H9 (cell line): ENCODE data around the gene AMBRA1. TPM values are rescaled to one million over a fixed set of nuclear protein-coding genes. Genes with fewer than 3 reads are reported as not detected.
A peak's percentile ranks its signal among the peaks of the same experiment; 100 is the strongest.

Experiments used
- DNase-seq: peaks from one replicate; pipeline ENCODE4 v3.0.0-alpha.2; 2017
- H2AFZ ChIP-seq: one replicate; pipeline ENCODE4 v1.6.1; 2013; ENCODE audit warnings: mild to moderate bottlenecking, low read length, control low read depth, moderate library complexity
- H2AK5ac ChIP-seq: 2 replicates; pipeline ENCODE4 v1.6.1; 2013; ENCODE audit warnings: low read length, control low read depth, mixed read lengths; ENCODE audit not compliant: insufficient read length
- H2BK120ac ChIP-seq: one replicate; pipeline ENCODE4 v1.6.1; 2013; ENCODE audit warnings: low read depth, mild to moderate bottlenecking, low read length, control low read depth, inconsistent platforms; ENCODE audit not compliant: poor library complexity, severe bottlenecking
- H2BK12ac ChIP-seq: 2 replicates; pipeline ENCODE4 v1.6.1; 2013; ENCODE audit warnings: low read length, control low read depth, mixed read lengths, low read depth; ENCODE audit not compliant: insufficient read length
- H2BK15ac ChIP-seq: 2 replicates; pipeline ENCODE4 v1.6.1; 2013; ENCODE audit warnings: low read depth, low read length, control low read depth
- H2BK20ac ChIP-seq: one replicate; pipeline ENCODE4 v1.6.1; 2013; ENCODE audit warnings: low read depth, mild to moderate bottlenecking, low read length, control low read depth, inconsistent platforms; ENCODE audit not compliant: poor library complexity, severe bottlenecking
- H2BK5ac ChIP-seq: 2 replicates; pipeline ENCODE4 v1.6.1; 2013; ENCODE audit warnings: low read length, control low read depth, mixed read lengths; ENCODE audit not compliant: insufficient read length
- H3K14ac ChIP-seq: 2 replicates; pipeline ENCODE4 v1.6.1; 2013; ENCODE audit warnings: low read length, control low read depth; ENCODE audit not compliant: insufficient read depth
- H3K18ac ChIP-seq: 2 replicates; pipeline ENCODE4 v1.6.1; 2013; ENCODE audit warnings: low read depth, mild to moderate bottlenecking, mixed read lengths, low read length, control low read depth; ENCODE audit not compliant: insufficient read length
- H3K23ac ChIP-seq: 2 replicates; pipeline ENCODE4 v1.6.1; 2013; ENCODE audit warnings: low read length, control low read depth, mixed read lengths, low read depth; ENCODE audit not compliant: insufficient read length
- H3K23me2 ChIP-seq: 2 replicates; pipeline ENCODE4 v1.6.1; 2013; ENCODE audit warnings: low read depth, mild to moderate bottlenecking, mixed read lengths, low read length, control low read depth; ENCODE audit not compliant: insufficient read length, poor library complexity, severe bottlenecking
- H3K27ac ChIP-seq: 2 replicates; pipeline ENCODE4 v1.5.1; 2013; ENCODE audit warnings: low read length, control low read depth, mixed read lengths, low read depth; ENCODE audit not compliant: insufficient read length
- H3K27me3 ChIP-seq: 2 replicates; pipeline ENCODE4 v1.6.1; 2013; ENCODE audit warnings: low read length, control low read depth, inconsistent platforms; ENCODE audit not compliant: insufficient read depth
- H3K4ac ChIP-seq: 2 replicates; pipeline ENCODE4 v1.6.1; 2013; ENCODE audit warnings: low read depth, mild to moderate bottlenecking, control low read depth, inconsistent platforms, low read length, moderate library complexity
- H3K4me1 ChIP-seq: 2 replicates; pipeline ENCODE4 v1.6.1; 2013; ENCODE audit warnings: low read length, control low read depth, inconsistent platforms; ENCODE audit not compliant: insufficient read depth
- H3K4me2 ChIP-seq: 2 replicates; pipeline ENCODE4 v1.6.1; 2013; ENCODE audit warnings: low read length, control low read depth, mixed read lengths; ENCODE audit not compliant: insufficient read length, insufficient read depth
- H3K56ac ChIP-seq: 2 replicates; pipeline ENCODE4 v1.6.1; 2013; ENCODE audit warnings: low read depth, mild to moderate bottlenecking, mixed read lengths, low read length, control low read depth; ENCODE audit not compliant: insufficient read length
- H3K79me1 ChIP-seq: 2 replicates; pipeline ENCODE4 v1.6.1; 2013; ENCODE audit warnings: low read depth, mild to moderate bottlenecking, moderate library complexity, low read length, control low read depth, inconsistent platforms; ENCODE audit not compliant: insufficient read depth, poor library complexity, severe bottlenecking
- H3K79me2 ChIP-seq: 2 replicates; pipeline ENCODE4 v1.6.1; 2013; ENCODE audit warnings: low read length, control low read depth, inconsistent platforms; ENCODE audit not compliant: insufficient read depth
- H3K9ac ChIP-seq: 2 replicates; pipeline ENCODE4 v1.6.1; 2013; ENCODE audit warnings: low read length, control low read depth, mixed read lengths; ENCODE audit not compliant: insufficient read length; ENCODE audit errors: extremely low read depth
- H3K9me3 ChIP-seq: one replicate; pipeline ENCODE4 v1.6.1; 2013; ENCODE audit warnings: low read depth, low read length, inconsistent platforms; ENCODE audit not compliant: control insufficient read depth
- H3T11ph ChIP-seq: one replicate; pipeline ENCODE4 v1.6.1; 2013; ENCODE audit warnings: mild to moderate bottlenecking, low read length, control low read depth, inconsistent platforms
- H4K20me1 ChIP-seq: one replicate; pipeline ENCODE4 v1.6.1; 2013; ENCODE audit not compliant: control insufficient read depth, insufficient read length, insufficient read depth
- H4K5ac ChIP-seq: 2 replicates; pipeline ENCODE4 v1.6.1; 2013; ENCODE audit warnings: low read depth, mild to moderate bottlenecking, mixed read lengths, low read length, control low read depth; ENCODE audit not compliant: insufficient read length
- H4K8ac ChIP-seq: replicated peaks from 2 replicates; pipeline ENCODE4 v1.6.1; 2013; ENCODE audit warnings: low read length, control low read depth, mixed read lengths, low read depth; ENCODE audit not compliant: insufficient read length
- H4K91ac ChIP-seq: 2 replicates; pipeline ENCODE4 v1.6.1; 2013; ENCODE audit warnings: low read depth, mild to moderate bottlenecking, moderate library complexity, mixed read lengths, low read length, control low read depth; ENCODE audit not compliant: insufficient read length
- H3K27ac Mint-ChIP-seq, 3 experiments: 2 replicates in 2 of 3; 3 replicates in 1 of 3; pipeline ENCODE4 v1.8.0; 2020 to 2021; ENCODE audit warnings: mixed read lengths in 3 of 3, mild to moderate bottlenecking in 1 of 3, moderate library complexity in 1 of 3
- H3K27me3 Mint-ChIP-seq: 2 replicates; pipeline ENCODE4 v1.8.0; 2021; ENCODE audit warnings: low read depth, mild to moderate bottlenecking, moderate library complexity, mixed read lengths
- H3K36me3 Mint-ChIP-seq, 3 experiments: 2 replicates in 2 of 3; 3 replicates in 1 of 3; pipeline ENCODE4 v1.8.0; 2020 to 2021; ENCODE audit warnings: low read depth in 3 of 3, mixed read lengths in 3 of 3; ENCODE audit not compliant: insufficient read depth in 1 of 3
- H3K4me1 Mint-ChIP-seq, 2 experiments: 2 replicates each; pipeline ENCODE4 v1.8.0; 2020; ENCODE audit warnings: mixed read lengths in 2 of 2
- H3K4me3 Mint-ChIP-seq, 2 experiments: 2 replicates in 1 of 2; 3 replicates in 1 of 2; pipeline ENCODE4 v1.8.0; 2020 to 2021; ENCODE audit warnings: mild to moderate bottlenecking in 2 of 2, mixed read lengths in 2 of 2, moderate library complexity in 1 of 2
- H3K9me3 Mint-ChIP-seq, 2 experiments: 2 replicates in 1 of 2; 3 replicates in 1 of 2; pipeline ENCODE4 v1.8.0; 2020; ENCODE audit warnings: mild to moderate bottlenecking in 2 of 2, mixed read lengths in 2 of 2, moderate library complexity in 1 of 2
- CTCF ChIP-seq: fragments of 200-600 bp; sonication (generic); conservative IDR thresholded peaks from 3 replicates; pipeline ENCODE4 v1.8.0; 2021; ENCODE audit warnings: antibody characterized with exemption, mild to moderate bottlenecking
- WGBS: extraction: QIAGEN DNeasy Blood & Tissue Kit; methylation state at CpG from one replicate; pipeline ENCODE4 v1.1.7; 2013; ENCODE audit warnings: missing lambda C conversion rate, low lambda C conversion rate, mixed read lengths; ENCODE audit not compliant: insufficient read length; ENCODE audit errors: extremely low coverage; 5-methylcytosine and 5-hydroxymethylcytosine counted together
- total RNA-seq: library from RNA; stranded (reverse); gene quantifications from 2 replicates; pipeline ENCODE4 v1.2.1, GENCODE V29; 2021

Gene AMBRA1
- total RNA-seq, 1 experiment from 2014 or later = 37.5 TPM

GRCh38 chr11:46367244-46367915, 226.4 kb downstream of the AMBRA1 start:
- no peak overlapping the region for H3K27ac ChIP-seq

More at GRCh38 chr11:46367244-46367915, 226.4 kb downstream of the AMBRA1 start:
- no CpG with 5 or more reads among the region's 32 CpGs for WGBS
- no peak overlapping the region for H4K8ac ChIP-seq
- no peaks in the 10 kb centered on the region for H3K23me2 ChIP-seq
- H3K36me3 Mint-ChIP-seq = peaks cover 10 to 22% (median 19%) of the 10 kb centered on the region in 3 experiments; a peak in 6 of 7 replicates
- no peak overlapping the region for H2BK5ac ChIP-seq
- no peak overlapping the region for H3T11ph ChIP-seq
- no peaks in the 10 kb centered on the region for H3K9me3 ChIP-seq
- H3K18ac ChIP-seq = no peak overlapping the region
- TF ChIP-seq CTCF = peak; percentile 95
- H3K4me2 ChIP-seq = no peak overlapping the region
- no peak overlapping the region for H2AK5ac ChIP-seq
- H2BK20ac ChIP-seq = no peak overlapping the region
- no peak overlapping the region for H2BK120ac ChIP-seq
- no peaks in the 10 kb centered on the region for H3K9me3 Mint-ChIP-seq
- no peak overlapping the region for H2BK12ac ChIP-seq
- no peaks in the 10 kb centered on the region for H3K27me3 ChIP-seq
- peak; percentile 82 for DNase-seq
- H3K79me1 ChIP-seq = no peaks in the 10 kb centered on the region
- H3K27me3 Mint-ChIP-seq = no peaks in the 10 kb centered on the region
- no peak overlapping the region for H2AFZ ChIP-seq
- H3K27ac Mint-ChIP-seq = 0 out of 7 replicates have a peak overlapping the region, but pooled peaks of 1 of the 3 experiments have one; percentile 55
- peaks cover 3% of the 10 kb centered on the region; the same call in 1 of the 2 replicates for H3K4me1 ChIP-seq
- peaks cover 21 to 36% of the 10 kb centered on the region in 2 experiments for H3K4me1 Mint-ChIP-seq
- no peaks in the 10 kb centered on the region; the same call in 1 of the 2 replicates for H3K79me2 ChIP-seq
- H3K23ac ChIP-seq = no peak overlapping the region
- H4K91ac ChIP-seq = no peak overlapping the region
- H3K14ac ChIP-seq = no peak overlapping the region; the same call in 1 of the 2 replicates
- no peak overlapping the region for H3K56ac ChIP-seq
- no peak overlapping the region for H4K5ac ChIP-seq
- no peak overlapping the region for H2BK15ac ChIP-seq
- H3K9ac ChIP-seq = no peak overlapping the region
- no peak overlapping the region for H3K4me3 Mint-ChIP-seq
- no peak overlapping the region for H3K4ac ChIP-seq
- H4K20me1 ChIP-seq = no peaks in the 10 kb centered on the region
